ENCODE data around the gene ACAD9. TPM values are rescaled to one million over a fixed set of nuclear protein-coding genes. Genes with fewer than 3 reads are reported as not detected.

ACAD9 gene
- total and polyA plus RNA-seq, 4 donors = 24.9 to 59.3 (median 38.8) TPM

DNA sequence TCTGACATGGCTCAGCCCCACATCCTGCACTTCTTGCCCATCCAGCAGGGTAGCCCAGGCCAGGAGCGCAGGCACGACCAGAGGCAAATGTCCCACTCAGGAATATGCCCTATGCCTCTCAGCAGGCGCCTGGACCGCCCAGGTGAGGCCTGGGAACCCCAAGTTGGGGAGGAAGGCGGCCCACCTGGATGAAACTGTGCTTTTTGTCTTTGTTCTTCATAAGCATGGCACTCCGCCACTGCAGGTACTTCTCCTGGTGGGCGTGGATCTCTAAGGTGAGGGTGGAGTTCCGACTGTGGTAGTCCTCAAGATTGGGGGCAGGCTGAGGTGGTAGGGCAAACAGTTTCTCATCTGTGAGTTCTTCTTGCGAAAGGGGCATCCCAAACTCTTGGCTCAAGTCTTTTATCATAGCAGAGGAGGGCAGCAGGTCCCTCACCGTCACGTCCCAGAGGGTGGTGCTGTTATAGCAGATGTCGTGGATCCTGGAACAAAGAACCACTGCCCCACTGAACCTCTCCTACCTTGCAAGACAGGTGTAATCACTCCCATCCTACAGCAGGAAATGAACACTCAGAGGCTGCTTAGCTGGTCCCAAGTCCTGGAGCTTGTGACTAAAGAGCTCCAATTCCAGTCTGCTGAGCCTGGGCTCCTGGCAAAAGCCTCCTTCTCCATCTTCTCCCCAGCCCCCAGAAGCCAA is 53.2 kb downstream of the ACAD9 start:
- Histone ChIP-seq H3K27me3 (ENCODE audit: control insufficient read depth in 3 of 3, insufficient read depth in 3 of 3, low read length in 2 of 3) (no peaks in the 10 kb centered on the region), H3K9ac (ENCODE audit: insufficient read depth in 1 of 2, low read length in 2 of 2) (no peak overlapping the region), H3K27ac (ENCODE audit: low read depth in 1 of 2, low read length in 1 of 2) (no peak overlapping the region), H3K4me3 (no peak overlapping the region), H3K9me3 (ENCODE audit: control insufficient read depth in 4 of 4, insufficient read depth in 3 of 4, low read length in 3 of 4) (peaks cover 0 to 7% (median under 1%) of the 10 kb centered on the region in 4 donors), H3K4me1 (ENCODE audit: control insufficient read depth in 5 of 5, insufficient read depth in 5 of 5, low read length in 5 of 5) (no peaks in the 10 kb centered on the region), H3K36me3 (ENCODE audit: control insufficient read depth in 4 of 4, insufficient read depth in 4 of 4, low read length in 4 of 4) (no peaks in the 10 kb centered on the region)
- ATAC-seq (ENCODE audit: insufficient read depth, low FRiP score) (no peak), DNase-seq (no peak)
- no peak for TF ChIP-seq CTCF (IDR thresholded peaks at IDR 0.05; ENCODE audit: control extremely low read depth, extremely low read depth)
- WGBS, 2 donors = 72 to 93% methylated on average over 12 of the region's 12 CpGs

DNA sequence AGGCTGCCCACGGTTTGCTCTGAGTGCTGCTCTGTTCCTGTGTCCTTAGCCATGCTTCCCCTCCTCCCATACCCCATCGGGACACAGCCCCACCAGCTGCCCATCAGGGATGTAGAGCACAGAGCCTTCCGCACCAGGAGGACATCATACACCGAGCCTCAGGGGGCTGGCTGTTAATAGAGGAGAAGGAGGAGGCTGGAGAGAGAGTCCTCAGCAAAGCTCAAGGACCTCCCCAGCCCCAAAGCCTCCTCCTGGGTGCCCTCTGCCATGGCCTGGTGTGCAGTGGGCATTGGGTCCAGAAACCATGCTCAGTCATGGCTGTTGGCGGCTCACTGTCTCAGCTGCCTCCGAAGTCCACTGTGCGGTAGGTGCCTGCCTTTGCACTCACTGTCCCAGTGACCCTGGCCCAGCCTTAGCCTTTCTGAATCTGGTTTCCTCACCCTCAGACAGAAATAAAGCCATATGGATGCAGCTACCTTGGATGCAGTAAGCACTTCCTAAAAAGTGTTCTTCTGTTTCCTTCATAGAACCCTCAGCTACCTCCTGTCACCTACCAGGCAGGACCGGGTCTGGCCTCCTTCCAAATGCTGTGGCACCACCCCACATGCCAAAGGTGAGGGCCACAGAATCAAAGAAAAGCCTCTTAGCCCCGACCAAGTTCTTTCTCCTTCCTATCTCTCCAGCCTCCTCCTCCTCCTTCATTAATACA is 53.9 kb downstream of the ACAD9 start:
- no peak overlapping the region for H3K4me3 ChIP-seq
- H3K9ac ChIP-seq (ENCODE audit: insufficient read depth in 1 of 2, low read length in 2 of 2) = no peak overlapping the region
- H3K27me3 ChIP-seq (ENCODE audit: control insufficient read depth in 3 of 3, insufficient read depth in 3 of 3, low read length in 2 of 3) = no peaks in the 10 kb centered on the region
- H3K9me3 ChIP-seq (ENCODE audit: control insufficient read depth in 4 of 4, insufficient read depth in 3 of 4, low read length in 3 of 4) = peaks cover 0 to 7% (median under 1%) of the 10 kb centered on the region in 4 donors
- H3K27ac ChIP-seq (ENCODE audit: low read depth in 1 of 2, low read length in 1 of 2) = no peak overlapping the region
- ATAC-seq (ENCODE audit: insufficient read depth, low FRiP score) (no peak), DNase-seq (no peak)
- no peaks in the 10 kb centered on the region for H3K4me1 ChIP-seq (ENCODE audit: control insufficient read depth in 5 of 5, insufficient read depth in 5 of 5, low read length in 5 of 5)
- 78 to 84% methylated on average over 9 of the region's 9 CpGs for WGBS, 2 donors
- H3K36me3 ChIP-seq (ENCODE audit: control insufficient read depth in 4 of 4, insufficient read depth in 4 of 4, low read length in 4 of 4) = no peaks in the 10 kb centered on the region
- no peak for TF ChIP-seq CTCF (IDR thresholded peaks at IDR 0.05; ENCODE audit: control extremely low read depth, extremely low read depth)

GRCh38 chr3:128933922-128934253 is 54.5 kb downstream of the ACAD9 start:
- no peak for DNase-seq
- ATAC-seq (ENCODE audit: insufficient read depth, low FRiP score) = no peak
- no peak for TF ChIP-seq CTCF (IDR thresholded peaks at IDR 0.05; ENCODE audit: control extremely low read depth, extremely low read depth)
- Histone ChIP-seq H3K27ac (ENCODE audit: low read depth in 1 of 2, low read length in 1 of 2) (no peak overlapping the region), H3K36me3 (ENCODE audit: control insufficient read depth in 4 of 4, insufficient read depth in 4 of 4, low read length in 4 of 4) (no peaks in the 10 kb centered on the region), H3K4me1 (ENCODE audit: control insufficient read depth in 5 of 5, insufficient read depth in 5 of 5, low read length in 5 of 5) (no peaks in the 10 kb centered on the region), H3K27me3 (ENCODE audit: control insufficient read depth in 3 of 3, insufficient read depth in 3 of 3, low read length in 2 of 3) (no peaks in the 10 kb centered on the region), H3K9me3 (ENCODE audit: control insufficient read depth in 4 of 4, insufficient read depth in 3 of 4, low read length in 3 of 4) (peaks cover 0 to 7% (median under 1%) of the 10 kb centered on the region in 4 donors), H3K4me3 (no peak overlapping the region), H3K9ac (ENCODE audit: insufficient read depth in 1 of 2, low read length in 2 of 2) (no peak overlapping the region)
- WGBS, 2 donors = 88 to 94% methylated on average over 2 of the region's 2 CpGs

All from lung (tissue), 12 donors.